HepG2 (cell line): ENCODE measurements around the gene STK36. TPM values are rescaled to one million over a fixed set of nuclear protein-coding genes. Genes with fewer than 3 reads are reported as not detected.

Experiments used
- CBFB ChIP-seq: sonication (generic); formaldehyde crosslinking; IDR thresholded peaks from 2 replicates; pipeline ENCODE4 v1.4.0; 2020; ENCODE audit warnings: missing genetic modification reagents
- CENPT ChIP-seq: sonication (generic); formaldehyde crosslinking; IDR thresholded peaks from 2 replicates; pipeline ENCODE4 v1.8.0; 2022; ENCODE audit warnings: low read depth, mild to moderate bottlenecking, moderate library complexity, missing genetic modification reagents
- ELF3 ChIP-seq: IDR thresholded peaks from 2 replicates; pipeline ENCODE4 v1.6.1; 2016; ENCODE audit warnings: missing genetic modification reagents, missing compliant biosample characterization
- ETV6 ChIP-seq: sonication (generic); formaldehyde crosslinking; conservative IDR thresholded peaks from 2 replicates; pipeline ENCODE4 v1.4.0; 2020; ENCODE audit warnings: missing genetic modification reagents
- MXD4 ChIP-seq: IDR thresholded peaks from 2 replicates; pipeline ENCODE4 v1.6.1; 2016; ENCODE audit warnings: mild to moderate bottlenecking, missing biosample characterization, missing genetic modification reagents
- NCOA1 ChIP-seq: sonication (generic); formaldehyde crosslinking; IDR thresholded peaks from 2 replicates; pipeline ENCODE4 v1.9.0; 2021; ENCODE audit warnings: missing genetic modification reagents
- NFKBIZ ChIP-seq: IDR thresholded peaks from 2 replicates; pipeline ENCODE4 v1.6.1; 2018; ENCODE audit warnings: missing genetic modification reagents, missing compliant biosample characterization
- RFX3 ChIP-seq: IDR thresholded peaks from 2 replicates; pipeline ENCODE4 v1.6.1; 2016; ENCODE audit warnings: missing biosample characterization, missing genetic modification reagents
- SYNCRIP ChIP-seq: fragments of 200-400 bp; formaldehyde crosslinking; IDR thresholded peaks from 2 replicates; pipeline ENCODE4 v1.6.1; 2018; ENCODE audit warnings: mild to moderate bottlenecking, low read depth, low read length; ENCODE audit not compliant: insufficient read depth
- ZC3H13 ChIP-seq: sonication (generic); formaldehyde crosslinking; IDR thresholded peaks from 2 replicates; pipeline ENCODE4 v1.8.1; 2023; ENCODE audit warnings: mild to moderate bottlenecking, missing genetic modification reagents, moderate library complexity
- ZMAT3 ChIP-seq: sonication (generic); formaldehyde crosslinking; conservative IDR thresholded peaks from 2 replicates; pipeline ENCODE4 v1.7.0; 2021; ENCODE audit warnings: missing genetic modification reagents
- ZNF253 ChIP-seq: sonication (generic); formaldehyde crosslinking; IDR thresholded peaks from 2 replicates; pipeline ENCODE4 v1.8.0; 2022; ENCODE audit warnings: mild to moderate bottlenecking, missing genetic modification reagents, borderline replicate concordance
- ZNF501 ChIP-seq: sonication (generic); formaldehyde crosslinking; IDR thresholded peaks from 2 replicates; pipeline ENCODE4 v1.5.1; 2020; ENCODE audit warnings: mild to moderate bottlenecking, moderate library complexity, missing genetic modification reagents
- ZNF629 ChIP-seq: sonication (generic); formaldehyde crosslinking; conservative IDR thresholded peaks from 2 replicates; pipeline ENCODE4 v1.5.0; 2020; ENCODE audit warnings: missing genetic modification reagents
- ZNF737 ChIP-seq: sonication (generic); formaldehyde crosslinking; IDR thresholded peaks from 2 replicates; pipeline ENCODE4 v1.5.0; 2020; ENCODE audit warnings: missing genetic modification reagents, mild to moderate bottlenecking, borderline replicate concordance
- ZNF747 ChIP-seq: sonication (generic); formaldehyde crosslinking; IDR thresholded peaks from 2 replicates; pipeline ENCODE4 v1.8.1; 2023; ENCODE audit warnings: missing genetic modification reagents, mild to moderate bottlenecking, borderline replicate concordance
- polyA plus RNA-seq, 8 experiments: library from polyadenylated mRNA; depleted of rRNA in 3 of 8; stranded (reverse) in 7 of 8; unstranded in 1 of 8; fragments of >200 nt; fragmentation: Illumina TruSeq in 4 of 8; extraction: Trizol in 4 of 8; gene quantifications; 2 replicates each; pipeline versions ENCODE4 v1.2.1 to v1.2.3, GENCODE V29; 2011 to 2016; ENCODE audit warnings: low read depth in 4 of 8, missing spikeins in 1 of 8, mixed read lengths in 1 of 8; ENCODE audit not compliant: insufficient read depth in 1 of 8
- total RNA-seq, 5 experiments: library from RNA; depleted of rRNA; stranded (reverse); fragments of >200 nt; fragmentation: Illumina TruSeq; extraction: Trizol; gene quantifications; 2 replicates each; pipeline ENCODE4 v1.2.3, GENCODE V29; 2016; ENCODE audit warnings: low read depth in 1 of 5
- TF ChIP-seq, protein P1 (sequence below): sonication (generic); formaldehyde crosslinking; IDR thresholded peaks from 2 replicates; pipeline ENCODE4 v1.4.0; 2020; ENCODE audit warnings: missing genetic modification reagents
- TF ChIP-seq, protein P2 (sequence below): sonication (generic); formaldehyde crosslinking; IDR thresholded peaks from 2 replicates; pipeline ENCODE4 v1.5.0; 2020; ENCODE audit warnings: missing genetic modification reagents, mild to moderate bottlenecking, borderline replicate concordance
- TF ChIP-seq, protein P3 (sequence below): sonication (generic); formaldehyde crosslinking; IDR thresholded peaks from 2 replicates; pipeline ENCODE4 v1.5.1; 2020; ENCODE audit warnings: mild to moderate bottlenecking, missing genetic modification reagents, borderline replicate concordance

Gene STK36
- total and polyA plus RNA-seq, 2 of the 13 experiments (the other 11 are each of a cell fraction or from before 2014, with no cell fraction given), result 45.9 to 83.5 TPM

DNA sequence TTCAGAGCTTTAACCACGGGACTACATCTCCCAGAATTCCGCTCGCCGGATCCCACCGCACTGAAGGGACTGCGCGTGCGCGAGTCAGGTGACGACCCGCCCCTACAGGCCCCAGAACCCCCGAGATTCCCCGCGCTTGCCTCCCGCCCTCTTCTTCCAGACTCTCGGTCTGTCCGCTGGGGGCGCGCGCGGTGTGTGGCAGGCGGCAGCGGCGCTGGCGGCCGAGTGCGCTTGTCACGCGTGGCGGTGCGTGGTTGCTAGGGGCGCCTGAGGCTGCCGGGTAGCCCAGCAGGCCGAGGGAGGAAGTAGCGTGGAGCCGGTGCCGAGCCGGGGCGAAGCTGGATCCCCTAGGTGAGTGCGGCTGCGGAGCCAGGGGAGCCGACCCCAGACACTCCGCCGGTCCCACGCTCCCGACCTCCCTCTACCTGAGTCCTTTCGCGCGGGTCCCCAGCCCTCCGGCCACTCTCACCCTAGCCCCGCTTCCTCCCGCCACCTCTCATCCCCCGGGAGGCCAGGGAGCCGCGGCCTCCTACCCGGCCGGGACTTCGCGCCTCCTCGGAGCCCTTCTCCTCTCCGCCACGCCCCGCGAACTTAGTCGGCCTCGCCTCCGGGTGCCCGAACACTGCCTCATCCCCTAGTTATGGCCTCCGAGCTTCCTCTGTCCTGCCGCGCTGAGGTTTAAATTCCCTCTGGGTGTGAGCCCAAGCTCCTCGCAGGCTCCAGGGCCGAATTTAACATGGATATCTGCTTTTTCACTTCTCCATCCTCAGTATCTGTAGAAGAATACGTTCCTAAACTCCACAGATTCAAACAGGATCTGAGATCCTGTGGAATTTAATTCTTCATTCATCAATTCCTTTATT, 39.0 kb downstream of the STK36 start, which contains the start of gene TTLL4 (continued):
- TF ChIP-seq, protein P1, sequence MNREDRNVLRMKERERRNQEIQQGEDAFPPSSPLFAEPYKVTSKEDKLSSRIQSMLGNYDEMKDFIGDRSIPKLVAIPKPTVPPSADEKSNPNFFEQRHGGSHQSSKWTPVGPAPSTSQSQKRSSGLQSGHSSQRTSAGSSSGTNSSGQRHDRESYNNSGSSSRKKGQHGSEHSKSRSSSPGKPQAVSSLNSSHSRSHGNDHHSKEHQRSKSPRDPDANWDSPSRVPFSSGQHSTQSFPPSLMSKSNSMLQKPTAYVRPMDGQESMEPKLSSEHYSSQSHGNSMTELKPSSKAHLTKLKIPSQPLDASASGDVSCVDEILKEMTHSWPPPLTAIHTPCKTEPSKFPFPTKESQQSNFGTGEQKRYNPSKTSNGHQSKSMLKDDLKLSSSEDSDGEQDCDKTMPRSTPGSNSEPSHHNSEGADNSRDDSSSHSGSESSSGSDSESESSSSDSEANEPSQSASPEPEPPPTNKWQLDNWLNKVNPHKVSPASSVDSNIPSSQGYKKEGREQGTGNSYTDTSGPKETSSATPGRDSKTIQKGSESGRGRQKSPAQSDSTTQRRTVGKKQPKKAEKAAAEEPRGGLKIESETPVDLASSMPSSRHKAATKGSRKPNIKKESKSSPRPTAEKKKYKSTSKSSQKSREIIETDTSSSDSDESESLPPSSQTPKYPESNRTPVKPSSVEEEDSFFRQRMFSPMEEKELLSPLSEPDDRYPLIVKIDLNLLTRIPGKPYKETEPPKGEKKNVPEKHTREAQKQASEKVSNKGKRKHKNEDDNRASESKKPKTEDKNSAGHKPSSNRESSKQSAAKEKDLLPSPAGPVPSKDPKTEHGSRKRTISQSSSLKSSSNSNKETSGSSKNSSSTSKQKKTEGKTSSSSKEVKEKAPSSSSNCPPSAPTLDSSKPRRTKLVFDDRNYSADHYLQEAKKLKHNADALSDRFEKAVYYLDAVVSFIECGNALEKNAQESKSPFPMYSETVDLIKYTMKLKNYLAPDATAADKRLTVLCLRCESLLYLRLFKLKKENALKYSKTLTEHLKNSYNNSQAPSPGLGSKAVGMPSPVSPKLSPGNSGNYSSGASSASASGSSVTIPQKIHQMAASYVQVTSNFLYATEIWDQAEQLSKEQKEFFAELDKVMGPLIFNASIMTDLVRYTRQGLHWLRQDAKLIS (CRISPR knock-in tag), result no peak
- no peak for TF ChIP-seq SYNCRIP
- peak; percentile 69 for TF ChIP-seq RFX3 (CRISPR knock-in tag)
- no peak; the same call in 1 of the 2 replicates for TF ChIP-seq ZNF629 (CRISPR knock-in tag)
- TF ChIP-seq CBFB, result peak; percentile 81; the same call in 1 of the 2 replicates
- peak; percentile 91; the same call in 1 of the 2 replicates for TF ChIP-seq ETV6 (CRISPR knock-in tag)
- TF ChIP-seq, protein P2, sequence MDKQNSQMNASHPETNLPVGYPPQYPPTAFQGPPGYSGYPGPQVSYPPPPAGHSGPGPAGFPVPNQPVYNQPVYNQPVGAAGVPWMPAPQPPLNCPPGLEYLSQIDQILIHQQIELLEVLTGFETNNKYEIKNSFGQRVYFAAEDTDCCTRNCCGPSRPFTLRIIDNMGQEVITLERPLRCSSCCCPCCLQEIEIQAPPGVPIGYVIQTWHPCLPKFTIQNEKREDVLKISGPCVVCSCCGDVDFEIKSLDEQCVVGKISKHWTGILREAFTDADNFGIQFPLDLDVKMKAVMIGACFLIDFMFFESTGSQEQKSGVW (CRISPR knock-in tag), result peak; percentile 36; the same call in 1 of the 2 replicates
- TF ChIP-seq ZC3H13, result peak; percentile 87
- TF ChIP-seq NCOA1 (CRISPR knock-in tag), result peak; percentile 93
- peak; percentile 99 for TF ChIP-seq ZNF501 (CRISPR knock-in tag)
- TF ChIP-seq ZNF747, result peak; percentile 96
- TF ChIP-seq ZNF253 (CRISPR knock-in tag), result peak; percentile 39; the same call in 1 of the 2 replicates
- TF ChIP-seq CENPT (CRISPR knock-in tag), result peak; percentile 17; the same call in 1 of the 2 replicates
- TF ChIP-seq, protein P3, sequence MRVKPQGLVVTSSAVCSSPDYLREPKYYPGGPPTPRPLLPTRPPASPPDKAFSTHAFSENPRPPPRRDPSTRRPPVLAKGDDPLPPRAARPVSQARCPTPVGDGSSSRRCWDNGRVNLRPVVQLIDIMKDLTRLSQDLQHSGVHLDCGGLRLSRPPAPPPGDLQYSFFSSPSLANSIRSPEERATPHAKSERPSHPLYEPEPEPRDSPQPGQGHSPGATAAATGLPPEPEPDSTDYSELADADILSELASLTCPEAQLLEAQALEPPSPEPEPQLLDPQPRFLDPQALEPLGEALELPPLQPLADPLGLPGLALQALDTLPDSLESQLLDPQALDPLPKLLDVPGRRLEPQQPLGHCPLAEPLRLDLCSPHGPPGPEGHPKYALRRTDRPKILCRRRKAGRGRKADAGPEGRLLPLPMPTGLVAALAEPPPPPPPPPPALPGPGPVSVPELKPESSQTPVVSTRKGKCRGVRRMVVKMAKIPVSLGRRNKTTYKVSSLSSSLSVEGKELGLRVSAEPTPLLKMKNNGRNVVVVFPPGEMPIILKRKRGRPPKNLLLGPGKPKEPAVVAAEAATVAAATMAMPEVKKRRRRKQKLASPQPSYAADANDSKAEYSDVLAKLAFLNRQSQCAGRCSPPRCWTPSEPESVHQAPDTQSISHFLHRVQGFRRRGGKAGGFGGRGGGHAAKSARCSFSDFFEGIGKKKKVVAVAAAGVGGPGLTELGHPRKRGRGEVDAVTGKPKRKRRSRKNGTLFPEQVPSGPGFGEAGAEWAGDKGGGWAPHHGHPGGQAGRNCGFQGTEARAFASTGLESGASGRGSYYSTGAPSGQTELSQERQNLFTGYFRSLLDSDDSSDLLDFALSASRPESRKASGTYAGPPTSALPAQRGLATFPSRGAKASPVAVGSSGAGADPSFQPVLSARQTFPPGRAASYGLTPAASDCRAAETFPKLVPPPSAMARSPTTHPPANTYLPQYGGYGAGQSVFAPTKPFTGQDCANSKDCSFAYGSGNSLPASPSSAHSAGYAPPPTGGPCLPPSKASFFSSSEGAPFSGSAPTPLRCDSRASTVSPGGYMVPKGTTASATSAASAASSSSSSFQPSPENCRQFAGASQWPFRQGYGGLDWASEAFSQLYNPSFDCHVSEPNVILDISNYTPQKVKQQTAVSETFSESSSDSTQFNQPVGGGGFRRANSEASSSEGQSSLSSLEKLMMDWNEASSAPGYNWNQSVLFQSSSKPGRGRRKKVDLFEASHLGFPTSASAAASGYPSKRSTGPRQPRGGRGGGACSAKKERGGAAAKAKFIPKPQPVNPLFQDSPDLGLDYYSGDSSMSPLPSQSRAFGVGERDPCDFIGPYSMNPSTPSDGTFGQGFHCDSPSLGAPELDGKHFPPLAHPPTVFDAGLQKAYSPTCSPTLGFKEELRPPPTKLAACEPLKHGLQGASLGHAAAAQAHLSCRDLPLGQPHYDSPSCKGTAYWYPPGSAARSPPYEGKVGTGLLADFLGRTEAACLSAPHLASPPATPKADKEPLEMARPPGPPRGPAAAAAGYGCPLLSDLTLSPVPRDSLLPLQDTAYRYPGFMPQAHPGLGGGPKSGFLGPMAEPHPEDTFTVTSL (CRISPR knock-in tag), result peak; percentile 66; the same call in 1 of the 2 replicates
- 0 out of 2 replicates have a peak, but pooled peaks have one; percentile 37 for TF ChIP-seq ZNF737 (CRISPR knock-in tag)
- TF ChIP-seq NFKBIZ (CRISPR knock-in tag), result 0 out of 2 replicates have a peak, but pooled peaks have one; percentile 48
- TF ChIP-seq MXD4, result peak; percentile 96
- TF ChIP-seq ZMAT3 (CRISPR knock-in tag), result peak; percentile 67; the same call in 1 of the 2 replicates
- peak; percentile 87 for TF ChIP-seq ELF3
